ENCODE measurements around the gene PRKCE.
"Not testable (repeated sequence)": the region's sequence is repeated elsewhere in the genome, so short reads cannot be mapped to it uniquely, and the experiment has no call there.

The PRKCE gene

GRCh38 chr2:45905632-45905958 lies 254.1 kb downstream of the PRKCE start:
- no peak for DNase-seq (ENCODE audit: low read depth, low spot score)

- no peak for DNase-seq (ENCODE audit: low read depth, low spot score)
These were observed 256.1 kb downstream of the PRKCE start for GRCh38 chr2:45907592-45907991.

- DNase-seq (ENCODE audit: low read depth, low spot score): no peak
These were observed 257.1 kb downstream of the PRKCE start for GRCh38 chr2:45908316-45909170.

GRCh38 chr2:45909171-45909565 lies 257.7 kb downstream of the PRKCE start:
- no peak for DNase-seq (ENCODE audit: low read depth, low spot score)

- no peak for DNase-seq (ENCODE audit: low read depth, low spot score)
These were observed 258.3 kb downstream of the PRKCE start for GRCh38 chr2:45909677-45910191.

- no peak for DNase-seq (ENCODE audit: low read depth, low spot score)
These were observed 259.1 kb downstream of the PRKCE start for GRCh38 chr2:45910473-45911060.

GRCh38 chr2:45911538-45911937 lies 260.1 kb downstream of the PRKCE start:
- no peak for DNase-seq (ENCODE audit: low read depth, low spot score)

- no peak for DNase-seq (ENCODE audit: low read depth, low spot score)
These were observed 260.6 kb downstream of the PRKCE start for GRCh38 chr2:45912109-45912508.

- DNase-seq (ENCODE audit: low read depth, low spot score): no peak
These were observed 262.1 kb downstream of the PRKCE start for GRCh38 chr2:45913539-45913938.

- no peak for DNase-seq (ENCODE audit: low read depth, low spot score)
These were observed 264.0 kb downstream of the PRKCE start for GRCh38 chr2:45915523-45915922.

GRCh38 chr2:45917561-45918176 lies 266.2 kb downstream of the PRKCE start:
- not testable (repeated sequence) for DNase-seq (ENCODE audit: low read depth, low spot score)

- DNase-seq (ENCODE audit: low read depth, low spot score): no peak
These were observed 267.1 kb downstream of the PRKCE start for GRCh38 chr2:45918463-45919159.

GRCh38 chr2:45919160-45919650 lies 267.7 kb downstream of the PRKCE start:
- no peak for DNase-seq (ENCODE audit: low read depth, low spot score)

GRCh38 chr2:45919711-45920111 lies 268.2 kb downstream of the PRKCE start:
- no peak for DNase-seq (ENCODE audit: low read depth, low spot score)

- DNase-seq (ENCODE audit: low read depth, low spot score): no peak
These were observed 270.4 kb downstream of the PRKCE start for GRCh38 chr2:45921921-45922320.

- DNase-seq (ENCODE audit: low read depth, low spot score): no peak
These were observed 271.1 kb downstream of the PRKCE start for GRCh38 chr2:45922577-45922988.

GRCh38 chr2:45923701-45924100 lies 272.2 kb downstream of the PRKCE start:
- no peak for DNase-seq (ENCODE audit: low read depth, low spot score)

- no peak for DNase-seq (ENCODE audit: low read depth, low spot score)
These were observed 273.6 kb downstream of the PRKCE start for GRCh38 chr2:45925026-45925425.

- DNase-seq (ENCODE audit: low read depth, low spot score): no peak
These were observed 274.3 kb downstream of the PRKCE start for GRCh38 chr2:45925636-45926366.

GRCh38 chr2:45928946-45929345 lies 277.5 kb downstream of the PRKCE start:
- DNase-seq (ENCODE audit: low read depth, low spot score): no peak

Data from smooth muscle cell of the brain vasculature (primary cell).